CD4-positive, alpha-beta memory T cell (primary cell): ENCODE measurements around the gene TMEM182. TPM values are rescaled to one million over a fixed set of nuclear protein-coding genes. Genes with fewer than 3 reads are reported as not detected.

ENCODE experiments used
- CTCF ChIA-PET: fragments of 350-600 bp; sonication (Branson Sonifier 250); formaldehyde crosslinking; loops from one replicate; lab custom pipeline; 2021; ENCODE audit warnings: inconsistent platforms; ENCODE audit not compliant: partially characterized antibody; lab: Charles Lee
- POLR2A ChIA-PET: fragments of 350-600 bp; sonication (Branson Sonifier 250); formaldehyde crosslinking; loops from one replicate; lab custom pipeline; 2021; ENCODE audit not compliant: partially characterized antibody; lab: Charles Lee
- DNase-seq, 5 donors: peaks; one replicate each; pipeline versions ENCODE4 v3.0.0 to v3.0.0-alpha.2; 2020 to 2022; ENCODE audit warnings: mixed read lengths in 1 of 5
- H3K27ac ChIP-seq: one replicate; pipeline ENCODE4 v1.7.0; 2013; ENCODE audit warnings: low read depth, low read length
- H3K27me3 ChIP-seq: 2 replicates; pipeline ENCODE4 v1.7.0; 2013; ENCODE audit warnings: mild to moderate bottlenecking, low read length, moderate library complexity; ENCODE audit not compliant: insufficient read depth
- H3K36me3 ChIP-seq: 2 replicates; pipeline ENCODE4 v1.7.0; 2013; ENCODE audit warnings: mild to moderate bottlenecking, low read length, moderate library complexity; ENCODE audit not compliant: insufficient read depth
- H3K4me1 ChIP-seq: 2 replicates; pipeline ENCODE4 v1.7.0; 2013; ENCODE audit warnings: mild to moderate bottlenecking, low read length, moderate library complexity; ENCODE audit not compliant: insufficient read depth
- H3K4me3 ChIP-seq, 2 donors: one replicate each; pipeline ENCODE4 v1.7.0; 2013; ENCODE audit warnings: low read length in 2 of 2, mild to moderate bottlenecking in 1 of 2
- H3K9me3 ChIP-seq, 2 donors: one replicate each; pipeline ENCODE4 v1.7.0; 2013; ENCODE audit warnings: low read length in 2 of 2, control low read depth in 1 of 2; ENCODE audit not compliant: control insufficient read depth in 1 of 2
- H3K27ac Mint-ChIP-seq, 7 donors: one replicate each; pipeline ENCODE4 v1.8.0; 2020 to 2021; ENCODE audit warnings: mixed read lengths in 7 of 7, mild to moderate bottlenecking in 6 of 7, inconsistent platforms in 3 of 7, moderate library complexity in 3 of 7
- H3K27me3 Mint-ChIP-seq, 2 donors: one replicate each; pipeline ENCODE4 v1.8.0; 2020 to 2021; ENCODE audit warnings: mixed read lengths in 2 of 2
- H3K36me3 Mint-ChIP-seq, 2 donors: one replicate each; pipeline ENCODE4 v1.8.0; 2020 to 2021; ENCODE audit warnings: mixed read lengths in 2 of 2, inconsistent platforms in 1 of 2, mild to moderate bottlenecking in 1 of 2
- H3K4me1 Mint-ChIP-seq, 4 donors: one replicate each; pipeline ENCODE4 v1.8.0; 2020 to 2021; ENCODE audit warnings: mixed read lengths in 4 of 4, mild to moderate bottlenecking in 1 of 4
- H3K4me3 Mint-ChIP-seq, 8 donors: one replicate each; pipeline ENCODE4 v1.8.0; 2020 to 2021; ENCODE audit warnings: mixed read lengths in 8 of 8, mild to moderate bottlenecking in 7 of 8, moderate library complexity in 6 of 8, inconsistent platforms in 3 of 8
- H3K9me3 Mint-ChIP-seq, 8 donors: one replicate each; pipeline ENCODE4 v1.8.0; 2020 to 2021; ENCODE audit warnings: mixed read lengths in 8 of 8, mild to moderate bottlenecking in 5 of 8, inconsistent platforms in 3 of 8, moderate library complexity in 1 of 8
- intact Hi-C: fragments of 100-400 bp; cut with micrococcal nuclease; formaldehyde crosslinking; loops from one replicate; pipeline ENCODE4 v1.15.1; 2023
- polyA plus RNA-seq, 2 donors: library from polyadenylated mRNA; unstranded; fragments of 300-500 nt; fragmentation: Illumina TruSeq; gene quantifications; one replicate each; pipeline ENCODE4 v1.2.3, GENCODE V29; 2021
- total RNA-seq, 2 experiments: library from RNA; stranded (reverse); gene quantifications; one replicate each; pipeline ENCODE4 v1.2.3, GENCODE V29; 2021

Gene TMEM182
- total and polyA plus RNA-seq, 4 experiments from 2014 or later, result 3.9 to 6.4 (median 5.1) TPM

- peaks cover 0 to 22% of the 10 kb centered on the region in 2 donors for H3K36me3 Mint-ChIP-seq
- no peak overlapping the region for H3K27ac Mint-ChIP-seq
- no peak overlapping the region for H3K4me3 ChIP-seq
- H3K9me3 ChIP-seq, result no peaks in the 10 kb centered on the region
- H3K4me1 ChIP-seq, result no peaks in the 10 kb centered on the region
- no peak overlapping the region for H3K4me3 Mint-ChIP-seq
- DNase-seq, result no peak
- CTCF ChIA-PET, result interaction anchor here (1.5 kb wide), 1 partner anchor 27 kb away, joined by 6 read pairs; no protein-coding TSS in a partner anchor
- no peaks in the 10 kb centered on the region for H3K27me3 Mint-ChIP-seq
- no peaks in the 10 kb centered on the region for H3K4me1 Mint-ChIP-seq
- H3K27ac ChIP-seq, result no peak overlapping the region
- POLR2A ChIA-PET, result no interaction called here
- H3K36me3 ChIP-seq, result no peaks in the 10 kb centered on the region
- no peaks in the 10 kb centered on the region for H3K9me3 Mint-ChIP-seq
- intact Hi-C loops, result no loop called here
- H3K27me3 ChIP-seq, result no peaks in the 10 kb centered on the region
Measured at GRCh38 chr2:102780467-102780866, 18.6 kb downstream of the TMEM182 start.

GRCh38 chr2:102782187-102782586 is 20.4 kb downstream of the TMEM182 start:
- Mint-ChIP-seq H3K36me3 (peaks cover 3 to 29% of the 10 kb centered on the region in 2 donors), H3K4me3 (no peak overlapping the region), H3K9me3 (no peaks in the 10 kb centered on the region), H3K27ac (no peak overlapping the region), H3K4me1 (no peaks in the 10 kb centered on the region), H3K27me3 (no peaks in the 10 kb centered on the region)
- Histone ChIP-seq H3K27ac (no peak overlapping the region), H3K36me3 (no peaks in the 10 kb centered on the region), H3K4me1 (no peaks in the 10 kb centered on the region), H3K27me3 (no peaks in the 10 kb centered on the region), H3K9me3 (no peaks in the 10 kb centered on the region), H3K4me3 (no peak overlapping the region)
- ChIA-PET CTCF (interaction anchor here (1.5 kb wide), 1 partner anchor 29 kb away, joined by 6 read pairs; no protein-coding TSS in a partner anchor), POLR2A (no interaction called here)
- DNase-seq, result no peak
- intact Hi-C loops, result no loop called here

- Mint-ChIP-seq H3K36me3 (peaks cover 3 to 34% of the 10 kb centered on the region in 2 donors), H3K4me1 (no peaks in the 10 kb centered on the region), H3K27ac (no peak overlapping the region), H3K9me3 (no peaks in the 10 kb centered on the region), H3K27me3 (no peaks in the 10 kb centered on the region), H3K4me3 (no peak overlapping the region)
- intact Hi-C loops, result no loop called here
- ChIA-PET CTCF (no interaction called here), POLR2A (no interaction called here)
- Histone ChIP-seq H3K27ac (no peak overlapping the region), H3K4me1 (no peaks in the 10 kb centered on the region), H3K4me3 (no peak overlapping the region), H3K9me3 (no peaks in the 10 kb centered on the region), H3K27me3 (no peaks in the 10 kb centered on the region), H3K36me3 (no peaks in the 10 kb centered on the region)
- no peak for DNase-seq
Measured at GRCh38 chr2:102782933-102783332, 21.1 kb downstream of the TMEM182 start.

- Histone ChIP-seq H3K36me3 (no peaks in the 10 kb centered on the region), H3K4me1 (no peaks in the 10 kb centered on the region), H3K27ac (no peak overlapping the region), H3K4me3 (no peak overlapping the region), H3K27me3 (no peaks in the 10 kb centered on the region), H3K9me3 (no peaks in the 10 kb centered on the region)
- peaks cover 3 to 34% of the 10 kb centered on the region in 2 donors for H3K36me3 Mint-ChIP-seq
- H3K27ac Mint-ChIP-seq, result no peak overlapping the region
- no peaks in the 10 kb centered on the region for H3K27me3 Mint-ChIP-seq
- no peak for DNase-seq
- POLR2A ChIA-PET, result no interaction called here
- CTCF ChIA-PET, result no interaction called here
- H3K4me3 Mint-ChIP-seq, result no peak overlapping the region
- no peaks in the 10 kb centered on the region for H3K4me1 Mint-ChIP-seq
- no peaks in the 10 kb centered on the region for H3K9me3 Mint-ChIP-seq
- intact Hi-C loops, result no loop called here
Measured at GRCh38 chr2:102783506-102784183, 21.8 kb downstream of the TMEM182 start.

GRCh38 chr2:102784940-102785339 is 23.1 kb downstream of the TMEM182 start:
- Mint-ChIP-seq H3K4me3 (no peak overlapping the region), H3K4me1 (no peaks in the 10 kb centered on the region), H3K9me3 (no peaks in the 10 kb centered on the region), H3K27ac (no peak overlapping the region), H3K36me3 (peaks cover 3 to 34% of the 10 kb centered on the region in 2 donors), H3K27me3 (no peaks in the 10 kb centered on the region)
- H3K27ac ChIP-seq, result no peak overlapping the region
- H3K4me1 ChIP-seq, result no peaks in the 10 kb centered on the region
- ChIA-PET POLR2A (no interaction called here), CTCF (interaction anchor here (1.5 kb wide), 1 partner anchor 31 kb away, joined by 3 read pairs; no protein-coding TSS in a partner anchor)
- DNase-seq, result no peak
- H3K9me3 ChIP-seq, result no peaks in the 10 kb centered on the region
- no peaks in the 10 kb centered on the region for H3K27me3 ChIP-seq
- no peak overlapping the region for H3K4me3 ChIP-seq
- intact Hi-C loops, result no loop called here
- H3K36me3 ChIP-seq, result no peaks in the 10 kb centered on the region

GRCh38 chr2:102788216-102788884 is 26.5 kb downstream of the TMEM182 start:
- Histone ChIP-seq H3K36me3 (no peaks in the 10 kb centered on the region), H3K27me3 (no peaks in the 10 kb centered on the region), H3K9me3 (no peaks in the 10 kb centered on the region), H3K27ac (no peak overlapping the region), H3K4me1 (no peaks in the 10 kb centered on the region), H3K4me3 (no peak overlapping the region)
- ChIA-PET POLR2A (no interaction called here), CTCF (no interaction called here)
- Mint-ChIP-seq H3K27ac (no peak overlapping the region), H3K27me3 (no peaks in the 10 kb centered on the region), H3K9me3 (no peaks in the 10 kb centered on the region), H3K4me1 (no peaks in the 10 kb centered on the region), H3K4me3 (no peak overlapping the region), H3K36me3 (peaks cover 3 to 29% of the 10 kb centered on the region in 2 donors)
- DNase-seq, result no peak
- intact Hi-C loops, result no loop called here

GRCh38 chr2:102788885-102789260 is 27.0 kb downstream of the TMEM182 start:
- ChIA-PET POLR2A (no interaction called here), CTCF (no interaction called here)
- H3K27ac ChIP-seq, result no peak overlapping the region
- DNase-seq, result no peak
- no peaks in the 10 kb centered on the region for H3K4me1 Mint-ChIP-seq
- H3K4me3 ChIP-seq, result no peak overlapping the region
- peaks cover 3 to 28% of the 10 kb centered on the region in 2 donors for H3K36me3 Mint-ChIP-seq
- H3K36me3 ChIP-seq, result no peaks in the 10 kb centered on the region
- no peaks in the 10 kb centered on the region for H3K27me3 Mint-ChIP-seq
- H3K27ac Mint-ChIP-seq, result no peak overlapping the region
- intact Hi-C loops, result no loop called here
- H3K27me3 ChIP-seq, result no peaks in the 10 kb centered on the region
- no peaks in the 10 kb centered on the region for H3K4me1 ChIP-seq
- H3K9me3 Mint-ChIP-seq, result no peaks in the 10 kb centered on the region
- no peaks in the 10 kb centered on the region for H3K9me3 ChIP-seq
- H3K4me3 Mint-ChIP-seq, result no peak overlapping the region
